ENCODE data around the gene RMDN3. TPM values are rescaled to one million over a fixed set of nuclear protein-coding genes. Genes with fewer than 3 reads are reported as not detected.

RMDN3 gene
- total RNA-seq, 1 donor from 2014 or later = 21.2 TPM

DNA sequence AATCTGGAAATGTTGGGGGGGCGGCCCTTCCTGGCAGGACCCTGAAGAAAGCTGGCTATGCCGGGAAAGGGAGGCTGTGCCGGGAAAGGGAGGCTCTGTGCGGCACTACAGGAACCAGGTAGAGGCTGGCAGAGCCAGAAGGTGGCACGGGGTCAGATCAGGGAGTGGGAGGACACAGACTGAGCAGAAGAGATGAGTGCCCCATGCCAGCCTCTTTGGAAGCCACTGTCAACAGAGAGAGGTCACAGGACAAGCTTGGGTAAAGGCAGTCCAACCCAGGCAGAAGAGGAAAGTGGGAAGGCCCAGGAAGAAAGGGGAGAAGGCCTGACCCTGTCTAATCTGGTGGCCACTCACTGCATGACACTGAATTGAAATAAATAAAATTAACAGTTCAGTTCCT is 16.2 kb upstream of the RMDN3 start:
- ATAC-seq = no peak

DNA sequence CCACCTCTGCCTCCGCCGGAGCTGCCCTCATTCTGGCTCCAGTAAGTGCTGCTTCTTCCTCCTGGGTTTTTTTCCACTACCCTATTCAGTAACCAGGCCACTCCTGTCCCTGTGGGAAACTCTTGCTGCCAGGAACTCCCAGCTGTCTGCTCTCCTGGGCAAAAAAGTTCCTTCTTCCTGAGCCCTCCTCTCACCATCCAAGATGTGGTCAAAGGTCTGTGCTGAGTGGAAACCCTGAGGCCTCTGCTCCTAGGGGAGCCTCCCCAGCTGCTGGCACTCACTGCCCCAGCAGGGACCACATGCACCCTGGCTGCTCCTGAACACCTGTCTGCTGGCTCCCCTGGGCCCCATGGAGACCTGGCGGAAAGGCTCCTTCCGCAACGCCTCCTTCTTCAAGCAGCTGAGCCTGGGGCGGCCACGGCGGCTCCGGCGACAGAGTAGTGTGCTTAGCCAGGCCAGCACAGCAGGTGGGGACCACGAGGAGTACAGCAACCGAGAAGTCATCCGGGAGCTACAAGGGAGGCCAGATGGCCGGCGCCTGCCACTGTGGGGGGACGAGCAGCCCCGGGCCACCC is 15.2 kb upstream of the RMDN3 start:
- no peak for ATAC-seq

DNA sequence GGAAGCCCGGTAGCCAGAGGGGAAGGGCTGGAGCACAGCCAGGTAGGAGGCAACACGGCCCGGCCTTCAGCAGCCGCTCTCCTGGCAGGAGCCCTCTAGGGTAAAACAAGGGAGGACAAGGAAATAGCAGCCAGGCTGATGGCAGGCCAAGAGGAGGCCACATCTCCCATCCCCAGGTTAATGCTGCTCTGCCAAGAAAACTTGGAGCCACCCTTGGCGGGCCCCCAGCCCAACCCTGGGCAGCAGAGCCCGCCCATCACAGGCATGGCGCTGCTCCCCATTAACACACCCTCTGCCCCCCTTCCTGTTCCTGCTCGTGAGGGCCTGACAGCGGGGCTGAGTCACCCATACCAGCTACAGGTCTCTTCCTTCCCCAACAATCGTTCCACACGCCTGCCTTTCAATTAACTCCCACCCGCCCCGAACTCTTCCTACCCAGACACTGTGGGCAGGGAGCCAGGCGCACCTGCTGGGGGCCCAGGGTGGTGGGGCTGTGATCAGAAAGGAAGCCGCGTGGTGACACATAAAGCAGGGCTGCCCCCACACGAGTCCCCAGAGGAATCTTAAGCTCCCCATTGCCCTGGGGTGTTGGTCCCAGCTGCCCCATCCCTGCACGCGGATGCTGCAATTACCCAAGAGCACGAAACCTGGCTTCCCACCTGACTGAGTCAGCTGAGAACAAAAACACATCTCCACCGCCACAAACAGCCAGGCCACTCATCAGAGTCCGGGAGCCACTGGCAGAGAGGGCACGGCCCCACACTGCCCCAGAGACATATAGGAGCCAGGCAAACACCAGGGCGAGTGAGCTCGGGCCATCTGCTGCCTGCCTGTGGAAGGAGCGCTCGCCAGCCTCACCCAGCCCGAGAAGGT is 14.5 kb upstream of the RMDN3 start, which contains the start of gene C15orf62:
TSS of gene C15orf62 (plus strand) at position 707 of the 873 bp plus-strand sequence. CDS start 516 bp downstream, outside the sequence.
- peak; percentile 87 for ATAC-seq

DNA sequence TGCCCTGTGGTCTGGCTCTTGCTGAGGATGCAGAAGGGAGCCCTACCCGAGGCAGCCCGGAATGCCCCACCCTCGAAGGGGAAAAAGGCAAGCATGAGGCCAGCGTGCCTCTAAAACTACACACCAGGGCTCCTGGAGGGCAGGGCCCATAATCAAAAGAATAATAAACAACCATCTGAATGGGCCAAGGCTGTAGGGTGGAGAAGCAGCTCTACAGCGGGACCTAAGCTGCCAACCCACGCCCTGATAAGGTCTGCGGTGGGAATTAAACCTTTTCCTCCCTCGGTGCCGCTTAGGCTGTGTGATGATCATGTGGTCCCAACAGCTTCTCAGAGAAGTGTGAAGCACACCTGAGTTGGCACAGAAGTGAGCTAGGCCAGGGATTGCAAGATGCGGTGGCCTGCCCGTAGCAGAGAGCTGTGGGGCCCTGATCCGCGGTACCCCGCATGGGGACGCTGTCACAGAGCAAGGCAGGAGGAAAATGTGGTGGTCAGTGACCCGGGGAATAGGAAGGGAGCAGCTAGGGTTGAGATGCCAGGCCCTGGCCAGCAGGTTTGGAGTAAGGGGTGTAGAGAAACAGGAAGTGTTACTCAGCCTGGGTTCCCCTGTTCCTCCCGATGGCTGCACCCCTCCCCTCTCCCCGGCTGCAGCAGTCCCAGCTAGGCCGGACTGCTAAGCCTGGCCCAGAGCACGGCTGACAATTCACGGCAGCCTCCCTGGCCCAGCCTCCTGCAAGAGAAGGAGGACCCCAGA is 13.6 kb upstream of the RMDN3 start:
- ATAC-seq = peak; percentile 28

DNA sequence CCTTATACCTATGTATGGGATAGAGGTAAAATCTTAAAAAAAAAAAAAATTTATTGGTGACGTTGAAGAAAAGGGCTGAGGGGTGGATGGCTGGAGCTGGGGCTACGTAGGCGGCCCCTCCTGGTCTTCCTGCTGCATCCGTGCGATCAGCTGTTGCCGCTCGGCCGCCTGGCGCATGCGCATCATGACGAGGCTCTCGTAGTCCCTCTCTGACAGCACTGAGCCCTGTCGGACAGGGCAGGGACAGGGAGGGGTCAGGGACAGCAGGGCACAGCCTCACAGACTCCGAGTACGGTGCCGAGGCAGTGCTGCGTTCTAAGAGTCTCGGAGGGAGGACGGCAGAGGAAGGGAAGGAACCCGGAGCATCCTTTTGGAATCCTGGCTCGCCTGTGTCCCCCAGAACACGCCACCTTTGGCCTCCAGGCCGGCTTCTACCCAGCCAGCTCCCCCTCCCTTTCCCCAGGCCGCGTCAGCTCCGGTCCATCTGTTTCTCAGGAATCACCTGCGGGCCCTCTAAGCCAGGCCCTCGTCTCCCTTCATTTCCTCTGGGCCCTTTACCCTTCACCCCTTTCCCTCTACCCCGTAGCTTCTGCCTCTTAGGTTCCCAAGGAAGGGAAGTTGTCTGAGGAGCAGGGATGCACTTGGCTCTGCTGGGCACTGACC is 12.9 kb upstream of the RMDN3 start:
- no peak for ATAC-seq

DNA sequence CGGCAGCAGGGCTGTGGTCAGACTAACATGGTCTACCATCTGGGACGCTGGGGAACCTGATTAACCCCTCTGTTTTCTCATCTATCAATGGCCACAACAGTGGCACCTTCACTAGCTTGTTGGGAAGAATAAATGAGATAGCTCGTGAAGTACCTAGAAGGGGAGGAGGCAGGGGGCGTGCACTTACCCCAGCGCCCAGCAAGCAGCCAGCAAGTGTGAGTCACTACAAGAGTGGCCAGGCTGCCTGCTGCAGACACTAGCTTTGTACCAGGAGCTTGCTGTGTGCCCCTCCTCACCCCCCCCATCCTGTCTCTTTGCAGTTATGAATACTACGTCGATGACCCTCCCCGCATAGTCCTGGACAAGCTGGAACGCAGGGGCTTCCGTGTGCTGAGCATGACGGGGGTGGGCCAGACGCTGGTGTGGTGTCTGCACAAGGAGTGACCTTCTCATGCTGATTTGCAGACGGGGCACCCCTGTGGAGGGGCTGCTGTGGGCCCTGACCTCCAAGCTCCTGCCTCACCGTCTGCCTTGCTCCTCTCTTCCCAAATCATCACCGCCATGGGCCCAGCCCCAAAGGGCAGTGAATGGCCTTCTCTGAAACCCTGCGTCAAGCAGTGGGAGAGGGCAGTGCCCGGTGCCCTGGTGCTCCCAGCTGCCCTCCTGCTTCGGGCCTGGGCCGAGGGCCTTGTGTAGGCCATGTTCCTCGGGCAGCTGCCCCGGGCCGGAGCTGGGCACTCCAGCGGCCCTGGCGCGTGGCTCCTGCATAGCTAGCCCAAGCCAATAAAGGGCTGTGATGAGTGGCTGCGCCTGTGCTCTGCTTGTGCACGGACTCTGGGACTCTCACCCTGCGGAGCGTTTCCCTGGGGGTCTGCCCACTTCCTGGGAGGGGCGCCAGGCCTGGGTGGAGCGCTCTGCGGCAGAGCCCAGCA is 12.1 kb upstream of the RMDN3 start:
- peak; percentile 9 for ATAC-seq

DNA sequence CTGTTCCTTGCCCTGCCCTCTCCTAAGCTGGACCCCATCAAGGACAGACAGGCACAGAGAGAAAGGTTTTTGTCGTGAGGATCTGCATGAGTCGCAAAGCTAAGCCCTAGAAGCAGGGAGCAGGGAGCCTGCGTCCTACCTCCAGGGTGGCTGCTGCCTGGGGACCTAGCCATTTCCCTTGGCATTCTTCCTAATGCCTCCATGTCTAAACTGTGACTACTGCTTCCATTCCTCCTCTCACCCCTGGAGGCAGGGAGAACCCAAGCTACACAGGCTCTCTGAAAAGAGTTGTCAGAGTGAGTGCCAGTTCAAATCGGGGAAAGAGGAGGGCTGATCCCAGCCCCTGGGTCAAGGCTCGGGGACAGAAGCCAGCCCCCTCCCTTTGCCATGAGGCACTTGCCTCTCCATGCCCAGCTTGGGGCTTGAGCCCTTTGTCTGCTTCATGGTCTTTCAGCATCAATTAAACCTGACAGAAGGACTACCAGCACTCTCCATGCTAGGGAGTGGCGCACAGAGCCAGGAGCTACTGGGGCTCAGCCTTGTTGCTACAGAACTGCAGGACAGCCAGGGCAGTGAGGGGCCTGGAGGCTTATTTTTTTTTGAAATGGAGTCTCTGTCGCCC is 11.3 kb upstream of the RMDN3 start:
- no peak for ATAC-seq

DNA sequence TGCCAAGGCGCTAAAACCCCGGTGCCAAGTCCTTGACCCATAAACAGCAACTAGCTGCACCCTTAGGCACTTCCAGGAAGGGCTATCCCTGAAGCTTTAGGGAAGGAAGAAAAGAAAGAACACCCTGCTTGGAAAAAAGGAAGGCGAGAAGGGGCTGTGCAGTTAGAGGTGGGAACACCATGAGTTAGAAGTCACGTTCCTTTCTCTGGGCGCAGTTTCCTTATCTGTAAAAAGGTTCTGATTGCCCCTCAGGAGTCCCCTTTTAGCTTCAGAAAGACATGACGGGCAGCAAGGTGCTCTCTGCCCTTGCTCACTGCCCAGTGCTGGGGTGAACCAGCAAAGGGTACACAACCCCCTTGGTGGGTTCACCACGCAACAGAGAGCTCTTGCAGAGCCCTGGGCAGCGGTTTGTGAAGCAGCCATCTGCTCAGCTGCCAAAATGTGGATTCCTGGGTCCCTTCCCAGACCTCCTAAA is 9.6 kb upstream of the RMDN3 start:
- ATAC-seq = no peak

DNA sequence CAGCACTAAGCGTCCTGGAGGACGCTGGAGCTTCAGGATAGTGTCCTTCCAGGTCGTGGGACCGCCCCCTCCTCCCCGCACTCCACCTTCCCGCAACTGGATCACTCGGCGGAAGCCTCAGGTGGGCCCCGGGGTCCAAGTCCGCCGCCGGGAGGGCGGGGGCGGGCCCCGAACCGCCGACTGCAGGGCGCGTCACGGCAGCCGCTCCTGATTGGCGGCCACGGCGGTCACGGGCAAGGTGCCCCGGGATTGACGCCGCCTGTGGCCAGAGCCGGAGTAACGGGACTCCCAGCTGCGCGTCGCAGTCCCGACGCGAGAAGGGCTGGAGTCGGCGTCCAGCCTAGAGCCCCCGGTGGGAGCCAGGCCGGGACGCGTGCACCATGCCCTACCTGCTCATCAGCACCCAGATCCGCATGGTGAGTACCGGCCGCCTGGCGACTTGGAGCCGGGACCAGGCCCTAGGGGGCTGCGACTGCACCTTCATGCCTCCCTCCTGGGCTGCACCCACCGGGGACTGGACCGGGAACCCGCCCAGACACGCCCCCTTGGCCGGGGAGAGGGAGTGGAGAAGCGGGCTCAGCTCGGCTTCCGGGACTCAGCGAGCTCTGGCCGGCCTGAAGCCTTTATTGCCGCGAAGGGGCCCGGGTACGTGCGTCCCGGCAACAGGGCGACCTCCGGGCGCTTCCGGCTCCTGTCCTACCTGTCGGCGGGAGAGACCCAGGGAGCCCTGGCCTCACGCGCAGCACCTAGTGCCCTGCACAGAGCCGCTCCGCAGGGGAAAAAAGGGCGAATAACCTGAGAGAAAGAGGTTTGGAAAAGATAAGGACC is 9.0 kb upstream of the RMDN3 start, which contains the start of gene GCHFR:
TSS of gene GCHFR (plus strand) at position 268 of the 828 bp plus-strand sequence. CDS start at position 381, 113 bp downstream.
- peak; percentile 39 for ATAC-seq

DNA sequence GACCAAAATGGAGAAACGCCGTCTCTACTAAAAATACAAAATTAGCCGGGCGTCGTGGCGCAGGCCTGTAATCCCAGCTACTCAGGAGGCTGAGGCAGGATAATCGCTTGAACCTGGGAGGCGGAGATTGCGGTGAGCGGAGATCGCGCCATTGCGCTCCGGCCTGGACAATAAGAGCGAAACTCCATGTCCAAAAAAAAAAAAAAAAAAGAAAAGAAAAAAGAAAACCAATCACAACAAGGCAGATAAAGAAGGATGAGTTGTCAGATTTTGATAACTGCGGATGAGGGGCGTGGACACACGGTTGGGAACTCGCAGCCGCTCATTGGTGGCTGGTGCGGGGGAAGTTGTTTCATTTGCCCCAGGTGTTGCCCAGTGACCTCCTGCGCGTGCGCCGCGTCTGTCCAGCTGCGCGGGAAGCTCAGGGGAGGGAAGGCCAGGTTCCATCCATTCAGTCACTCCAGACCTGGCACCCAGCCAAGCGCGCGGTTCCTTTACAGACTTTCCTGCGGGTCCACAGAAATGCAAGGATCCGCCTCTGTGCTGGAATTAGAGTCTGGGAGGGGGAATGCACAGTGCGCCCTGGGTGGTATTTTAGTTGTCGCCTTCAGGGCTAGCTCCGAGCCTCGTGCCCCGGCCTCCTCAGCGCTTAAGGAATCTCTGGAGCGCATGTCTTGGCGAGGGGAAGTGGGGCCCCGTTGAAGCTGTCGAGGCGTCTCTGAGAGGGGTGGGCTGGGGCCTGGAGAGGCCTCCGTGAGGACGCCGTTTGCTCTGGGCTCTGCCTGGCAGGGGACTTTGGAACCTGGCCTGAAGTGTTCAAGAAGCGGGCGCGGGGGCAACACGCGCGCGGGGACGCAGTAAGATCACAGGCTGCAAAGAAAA is 8.1 kb upstream of the RMDN3 start:
- ATAC-seq = peak; percentile 8

DNA sequence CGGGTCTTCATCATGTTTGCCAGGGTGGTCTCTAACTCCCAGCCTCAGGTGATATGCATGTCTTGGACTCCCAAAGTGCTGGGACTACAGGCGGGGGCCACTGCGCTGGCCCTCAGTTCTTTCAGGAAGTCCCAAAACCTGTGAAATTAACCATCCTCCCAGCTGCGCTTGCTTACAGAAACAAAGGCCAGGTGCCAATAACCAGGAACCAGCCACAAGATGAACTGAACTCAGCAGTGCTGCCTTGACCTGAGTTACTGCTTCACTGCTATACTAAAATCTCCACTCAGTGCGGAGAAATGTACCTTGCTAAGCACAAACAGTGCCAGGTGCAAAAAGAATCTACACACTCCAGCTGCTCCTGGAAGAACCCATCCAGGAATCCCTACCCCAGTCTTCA is 4.9 kb upstream of the RMDN3 start:
- ATAC-seq = no peak

DNA sequence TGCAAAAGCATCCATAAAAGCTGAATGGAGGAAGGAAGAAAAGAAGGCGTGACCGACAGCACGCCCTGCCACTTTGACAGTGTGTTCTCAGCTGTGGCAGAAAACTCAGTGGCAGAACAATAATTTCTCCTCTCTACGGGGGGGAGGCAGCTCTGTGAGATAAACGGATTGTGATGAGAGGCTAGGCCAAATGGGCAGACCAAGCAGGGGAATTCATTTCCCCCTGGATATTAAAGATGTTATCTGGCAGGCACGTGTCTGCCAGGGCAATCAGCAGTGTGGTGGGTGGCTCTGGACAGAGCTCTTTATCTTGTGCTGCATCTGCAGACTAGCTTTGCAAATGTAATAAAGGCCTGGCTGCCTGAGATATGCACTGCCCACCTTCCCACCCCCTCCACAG is 1.9 kb upstream of the RMDN3 start:
- ATAC-seq = no peak

DNA sequence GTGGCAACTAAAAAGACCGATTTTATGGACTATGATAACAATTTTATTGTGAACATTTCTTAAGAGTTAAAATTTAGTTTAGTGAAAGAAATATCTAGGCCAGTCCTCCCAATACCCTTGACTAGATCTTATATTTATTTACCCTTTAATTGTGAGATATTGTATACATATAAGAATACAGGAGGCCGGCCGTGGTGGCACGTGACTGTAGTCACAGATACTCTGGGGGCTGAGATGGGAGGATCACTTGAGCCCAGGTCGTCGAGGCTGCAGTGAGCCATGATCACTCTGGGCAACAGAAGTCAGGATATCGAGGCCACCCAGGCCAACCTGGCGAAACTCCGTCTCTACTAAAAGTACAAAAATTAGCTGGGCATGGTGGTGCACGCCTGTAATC is 756 bp upstream of the RMDN3 start:
- no peak for ATAC-seq

DNA sequence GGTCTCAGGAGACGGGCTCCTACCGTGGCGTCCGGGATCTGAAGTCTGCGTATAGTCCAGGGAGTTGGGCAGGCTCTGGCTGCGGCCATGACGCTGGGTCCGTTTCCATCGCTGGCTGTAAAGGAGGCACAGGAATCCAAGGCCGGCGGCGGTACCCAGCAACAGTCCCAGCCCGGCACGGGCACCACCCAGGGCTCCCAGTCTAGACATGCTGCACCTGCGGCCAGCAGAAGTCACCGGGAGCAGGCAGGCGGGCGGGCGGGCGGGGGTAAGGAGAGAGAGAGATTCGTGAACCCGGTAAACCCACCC is 526 bp downstream of the RMDN3 start:
- ATAC-seq = peak; percentile 62

DNA sequence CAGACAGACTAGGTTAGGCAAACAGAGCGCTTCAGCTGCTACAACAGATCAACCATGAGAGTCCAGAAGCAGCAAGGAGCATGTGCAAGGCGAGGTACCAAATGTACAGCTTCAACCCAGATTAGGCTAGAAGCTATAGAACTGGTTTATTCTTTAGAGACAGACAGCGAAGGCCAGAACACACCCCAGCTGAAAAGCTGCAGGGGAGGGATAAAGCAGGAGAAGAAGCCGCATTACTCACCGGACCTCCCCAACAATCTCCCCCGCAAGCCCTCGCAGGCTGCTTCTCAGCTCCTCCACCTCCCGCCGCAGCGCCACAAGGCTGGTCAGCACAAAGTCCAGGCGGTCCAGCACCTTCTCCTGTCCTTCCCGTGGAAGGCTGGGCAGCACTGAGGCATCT is 3.3 kb downstream of the RMDN3 start:
- ATAC-seq = no peak

DNA sequence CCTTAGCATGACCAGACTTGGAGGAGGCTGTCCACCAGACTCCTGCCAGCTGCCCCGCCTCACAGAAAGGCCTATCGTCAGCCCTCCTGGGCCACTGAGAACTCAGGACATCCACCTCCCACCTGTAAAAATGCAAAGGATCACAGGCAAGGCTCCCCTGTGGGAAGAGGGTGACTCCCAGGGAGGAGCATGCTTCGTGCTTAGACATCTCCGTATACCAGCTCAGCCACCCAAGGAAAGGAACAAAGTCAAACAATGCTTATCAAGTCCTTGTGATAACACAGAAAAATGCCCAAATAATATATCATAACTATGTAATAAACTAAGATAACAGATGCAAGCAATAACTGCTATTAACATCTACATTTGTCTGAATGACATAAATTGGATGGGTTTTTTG is 4.2 kb downstream of the RMDN3 start:
- no peak for ATAC-seq

DNA sequence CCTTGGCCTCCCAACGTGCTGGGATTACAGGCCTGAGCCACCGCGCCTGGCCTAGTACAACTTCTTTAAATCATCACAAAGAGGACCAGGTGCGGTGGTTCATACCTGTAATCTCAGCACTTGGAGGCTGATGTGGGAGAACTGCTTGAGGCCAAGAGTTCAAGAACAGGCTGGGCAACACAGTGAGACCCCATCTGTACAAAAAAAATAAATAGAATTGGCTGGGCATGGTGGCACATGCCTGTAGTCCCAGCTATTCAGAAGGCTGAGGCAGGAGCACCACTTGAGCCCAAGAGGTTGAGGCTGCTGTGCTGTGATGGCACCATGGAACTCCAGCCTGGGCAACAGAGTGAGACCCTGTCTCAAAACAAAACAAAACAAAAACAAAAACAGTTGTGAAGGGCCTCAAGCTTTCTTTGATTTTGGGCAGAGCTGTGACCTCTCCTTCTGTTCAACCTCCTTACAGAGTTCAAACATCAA is 5.9 kb downstream of the RMDN3 start:
- ATAC-seq = no peak

DNA sequence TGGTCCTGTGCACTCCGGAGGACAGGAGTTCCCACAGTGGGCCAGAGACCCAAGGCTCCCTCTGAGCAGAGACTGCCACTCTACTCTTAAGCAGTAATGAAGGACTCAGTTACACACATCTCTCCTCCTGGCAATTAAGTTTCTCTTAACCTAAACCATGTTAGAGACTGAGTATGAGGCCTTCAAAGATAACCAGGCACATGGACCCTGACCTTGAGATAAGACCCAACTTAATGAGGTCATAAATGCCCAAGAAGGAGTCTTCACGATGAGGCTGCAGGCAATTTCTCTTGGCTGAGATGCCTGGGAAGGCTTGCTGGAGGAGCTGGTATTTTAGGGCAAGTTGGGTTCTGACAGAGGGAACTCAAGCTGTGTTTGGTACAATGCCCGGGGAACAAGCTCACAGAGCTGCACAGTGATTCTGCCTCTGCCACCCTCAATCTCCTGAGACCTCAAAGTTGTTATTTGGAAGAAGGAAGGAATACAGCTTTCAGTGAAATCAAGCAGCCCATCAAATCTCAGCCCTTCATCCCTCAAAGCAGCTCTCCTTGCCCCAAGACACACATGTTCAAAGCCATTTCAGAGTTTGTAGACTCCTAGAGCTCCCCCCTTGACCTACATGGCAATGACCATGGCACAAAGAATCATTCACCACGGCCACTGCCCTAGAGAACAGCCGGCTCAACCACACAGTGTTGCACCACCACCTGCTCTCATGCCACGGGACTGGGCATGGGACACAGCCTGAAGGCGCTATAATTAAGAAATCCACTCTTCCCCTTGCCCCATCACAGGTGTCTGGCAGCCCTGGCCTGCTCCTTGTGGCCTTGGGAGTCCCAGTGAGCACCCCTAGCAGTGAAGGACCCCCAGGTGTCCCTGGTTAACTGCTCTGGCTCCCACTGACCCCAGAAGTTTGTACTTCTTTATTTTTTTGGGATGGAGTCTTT is 7.1 kb downstream of the RMDN3 start:
- ATAC-seq = no peak

Measured in esophagus mucosa (tissue), 1 donor.